Transverse colon (tissue), 4 donors: ENCODE results near the gene CLIP1. TPM values are rescaled to one million over a fixed set of nuclear protein-coding genes. Genes with fewer than 3 reads are reported as not detected.
"Not testable (repeated sequence)": the region's sequence is repeated elsewhere in the genome, so short reads cannot be mapped to it uniquely, and the experiment has no call there.

Source experiments
- DNase-seq: peaks from one replicate; pipeline ENCODE4 v3.0.0-alpha.2; 2019
- H3K27ac ChIP-seq, 4 donors: fragments of 200-600 bp; sonication (generic); 2 replicates each; pipeline ENCODE4 v1.5.1; 2016 to 2018; ENCODE audit warnings: inconsistent platforms in 4 of 4
- H3K27me3 ChIP-seq: fragments of 200-600 bp; sonication (generic); 2 replicates; pipeline ENCODE4 v1.5.1; 2017; ENCODE audit warnings: inconsistent platforms
- H3K36me3 ChIP-seq, 4 donors: fragments of 200-600 bp; sonication (generic); 2 replicates each; pipeline ENCODE4 v1.5.1; 2017 to 2019; ENCODE audit warnings: inconsistent platforms in 4 of 4
- H3K4me1 ChIP-seq, 4 donors: fragments of 200-600 bp; sonication (generic); 2 replicates each; pipeline ENCODE4 v1.5.1; 2017 to 2020; ENCODE audit warnings: inconsistent platforms in 4 of 4
- H3K4me3 ChIP-seq, 4 donors: fragments of 200-600 bp; sonication (generic); 1 replicate in 1 of 4; 2 replicates in 3 of 4; pipeline versions ENCODE4 v1.5.1 to v1.6.1; 2017 to 2019; ENCODE audit warnings: inconsistent platforms in 4 of 4
- H3K9me3 ChIP-seq, 2 donors: fragments of 200-600 bp; sonication (generic); 2 replicates each; pipeline ENCODE4 v1.5.1; 2017 to 2019; ENCODE audit warnings: inconsistent platforms in 2 of 2
- CTCF ChIP-seq, 5 experiments: fragments of 200-600 bp in 3 of 5; fragments of 450-650 bp in 2 of 5; sonication (generic) in 3 of 5; IDR thresholded peaks; 1 replicate in 2 of 5; 2 replicates in 3 of 5; pipeline ENCODE4 v1.5.1; 2016 to 2017; ENCODE audit warnings: antibody characterized with exemption in 5 of 5, inconsistent platforms in 3 of 5, mild to moderate bottlenecking in 2 of 5, moderate library complexity in 1 of 5
- EP300 ChIP-seq: sonication (generic); formaldehyde crosslinking; IDR thresholded peaks from one replicate; pipeline ENCODE4 v1.6.1; 2017; ENCODE audit warnings: antibody characterized with exemption, low read depth
- POLR2A ChIP-seq: fragments of 450-650 bp; IDR thresholded peaks from one replicate; pipeline ENCODE4 v1.6.1; 2016; ENCODE audit warnings: antibody characterized with exemption, mild to moderate bottlenecking, moderate library complexity
- POLR2AphosphoS5 ChIP-seq, 3 donors: sonication (generic); formaldehyde crosslinking; IDR thresholded peaks; one replicate each; pipeline ENCODE4 v1.6.1; 2016; ENCODE audit warnings: antibody characterized with exemption in 3 of 3
- WGBS, 2 donors: methylation state at CpG; one replicate each; pipeline ENCODE4 v1.1.5; 2018; ENCODE audit warnings: low coverage in 1 of 2; 5-methylcytosine and 5-hydroxymethylcytosine counted together
- in situ Hi-C, 4 donors: fragments of 200-750 bp; cut with MboI; loops; one replicate each; pipeline versions ENCODE4 v1.15.0 to v1.15.1; 2017; ENCODE audit warnings: low sequenced_read_pairs in 3 of 4, low pct_ligation_motif_present in 1 of 4, low pct_unique_long_range_greater_than_20kb in 1 of 4
- intact Hi-C: fragments of 100-400 bp; cut with DNase I; formaldehyde crosslinking; loops from one replicate; pipeline ENCODE4 v1.15.1; 2023; ENCODE audit warnings: low total_unique reads
- total RNA-seq, 4 donors: library from RNA; depleted of rRNA; stranded (reverse); fragments of >200 nt; gene quantifications; one replicate each; pipeline ENCODE4 v1.1.0, GENCODE V29; 2016

The CLIP1 gene
- total RNA-seq, 4 donors from 2014 or later: 49.2 to 111 (median 88.6) TPM

GRCh38 chr12:122452701-122453285, 30.3 kb upstream of the CLIP1 start:
- 70 to 81% methylated on average over 7 to 11 of the region's 11 CpGs for WGBS, 2 donors
- Histone ChIP-seq H3K4me1 (peaks cover 0 to 30% (median 3%) of the 10 kb centered on the region in 4 donors), H3K4me3 (no peak overlapping the region), H3K36me3 (no peaks in the 10 kb centered on the region), H3K27me3 (no peaks in the 10 kb centered on the region), H3K27ac (peak overlapping the region in 3 of 4 donors; percentile 9 to 46 (median 40)), H3K9me3 (no peaks in the 10 kb centered on the region)
- no peak for DNase-seq
- in situ Hi-C loops: no loop called here
- intact Hi-C loops: no loop called here
- no peak for TF ChIP-seq EP300
- TF ChIP-seq POLR2AphosphoS5 (IDR thresholded peaks at IDR 0.05): no peak
- TF ChIP-seq CTCF (IDR thresholded peaks at IDR 0.05): no peak
- no peak for TF ChIP-seq POLR2A

- in situ Hi-C loops (no loop called here), intact Hi-C loops (no loop called here)
- no peak overlapping the region for H3K27ac ChIP-seq
- H3K9me3 ChIP-seq: no peaks in the 10 kb centered on the region
- DNase-seq: no peak
- WGBS, 2 donors: 65 to 83% methylated on average over 2 of the region's 2 CpGs
- H3K4me3 ChIP-seq: no peak overlapping the region
- no peaks in the 10 kb centered on the region for H3K27me3 ChIP-seq
- TF ChIP-seq EP300 (no peak), CTCF (IDR thresholded peaks at IDR 0.05) (peak in 2 of 5 experiments; percentile 18 to 25), POLR2AphosphoS5 (IDR thresholded peaks at IDR 0.05) (peak in 1 of 3 donors; percentile 62), POLR2A (no peak)
- H3K36me3 ChIP-seq: no peaks in the 10 kb centered on the region
- peaks cover 0 to 22% (median 3%) of the 10 kb centered on the region in 4 donors for H3K4me1 ChIP-seq
Measured at GRCh38 chr12:122449317-122449716, 26.8 kb upstream of the CLIP1 start.

- H3K9me3 ChIP-seq, H3K4me3 ChIP-seq, DNase-seq, H3K36me3 ChIP-seq, intact Hi-C loops, in situ Hi-C loops, H3K27ac ChIP-seq, H3K27me3 ChIP-seq: not testable (repeated sequence)
- peaks cover 0 to 13% (median 0%) of the 10 kb centered on the region in 4 donors for H3K4me1 ChIP-seq
- 86 to 94% methylated on average over 2 to 3 of the region's 3 CpGs for whole genome bisulfite sequencing, 2 donors
Measured at GRCh38 chr12:122447825-122448224, 25.4 kb upstream of the CLIP1 start.

- intact Hi-C loops, H3K4me3 ChIP-seq: not testable (repeated sequence)
- 72 to 78% methylated on average over 6 of the region's 6 CpGs for WGBS, 2 donors
Measured at GRCh38 chr12:122446390-122446789, 23.9 kb upstream of the CLIP1 start.

GRCh38 chr12:122444071-122444470, 21.6 kb upstream of the CLIP1 start:
- H3K9me3 ChIP-seq, H3K27ac ChIP-seq, DNase-seq, H3K4me1 ChIP-seq, H3K27me3 ChIP-seq, intact Hi-C loops, H3K36me3 ChIP-seq, in situ Hi-C loops, H3K4me3 ChIP-seq: not testable (repeated sequence)
- WGBS, 2 donors: 0 to 75% methylated on average over 1 to 5 of the region's 5 CpGs

More at GRCh38 chr12:122446390-122446789, 23.9 kb upstream of the CLIP1 start:
- H3K27ac ChIP-seq, in situ Hi-C loops, H3K9me3 ChIP-seq, H3K27me3 ChIP-seq, DNase-seq, H3K36me3 ChIP-seq: not testable (repeated sequence)
- peaks cover 0 to 10% (median 0%) of the 10 kb centered on the region in 4 donors for H3K4me1 ChIP-seq

- DNase-seq, H3K36me3 ChIP-seq, intact Hi-C loops, H3K4me3 ChIP-seq, H3K27me3 ChIP-seq, H3K9me3 ChIP-seq, H3K27ac ChIP-seq, in situ Hi-C loops, H3K4me1 ChIP-seq: not testable (repeated sequence)
- 94 to 100% methylated on average over 4 to 8 of the region's 8 CpGs for WGBS, 2 donors
Measured at GRCh38 chr12:122438822-122439221, 16.4 kb upstream of the CLIP1 start.
